ENCODE data around the gene ZAP70. TPM values are rescaled to one million over a fixed set of nuclear protein-coding genes. Genes with fewer than 3 reads are reported as not detected.

Gene ZAP70
- polyA plus RNA-seq, 1 donor (not counting 4 experiments of a cell fraction or from before 2014, with no cell fraction given), result 1.6 TPM

DNA sequence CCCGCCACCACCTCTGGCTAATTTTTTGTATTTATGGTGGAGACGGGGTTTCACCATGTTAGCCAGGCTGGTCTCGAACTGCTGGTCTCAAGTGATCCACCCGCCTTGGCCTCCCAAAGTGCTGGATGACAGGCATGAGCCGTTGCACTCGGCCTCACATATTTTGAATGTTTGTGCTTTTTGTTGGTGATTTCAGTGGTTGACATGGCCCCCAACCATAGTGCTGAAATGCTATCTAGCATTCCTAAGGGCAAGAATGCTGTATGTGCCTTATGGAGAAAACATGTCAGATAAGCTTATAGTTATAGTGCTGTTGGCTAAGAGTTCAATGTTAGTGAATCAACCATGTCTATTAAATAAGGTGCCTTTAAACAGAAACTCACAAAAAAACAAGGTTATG, 8.9 kb downstream of the ZAP70 start:
- Histone ChIP-seq H3K27ac (ENCODE audit: control insufficient read depth, insufficient read depth, low read length) (no peak overlapping the region), H3K9me1 (ENCODE audit: control insufficient read depth, extremely low read depth, insufficient read depth, low read length) (no peaks in the 10 kb centered on the region), H3K27me3 (ENCODE audit: control insufficient read depth, extremely low read depth, insufficient read depth, low read length) (peaks cover 12% of the 10 kb centered on the region), H4K20me1 (ENCODE audit: control insufficient read depth, extremely low read depth, insufficient read depth, low read length) (no peaks in the 10 kb centered on the region), H3K4me2 (ENCODE audit: control insufficient read depth, extremely low read depth, insufficient read depth, low read depth, low read length) (no peak overlapping the region), H3K4me3 (ENCODE audit: control insufficient read depth in 2 of 3, extremely low read depth in 1 of 3, insufficient read depth in 2 of 3, low read depth in 1 of 3, low read length in 3 of 3) (no peak overlapping the region), H3K79me2 (ENCODE audit: control insufficient read depth, insufficient read depth, low read length) (no peaks in the 10 kb centered on the region), H3K9ac (ENCODE audit: control insufficient read depth, extremely low read depth, insufficient read depth, low read length) (no peak overlapping the region), H3K4me1 (ENCODE audit: control insufficient read depth, extremely low read depth, insufficient read depth, low read length) (no peaks in the 10 kb centered on the region), H3K36me3 (ENCODE audit: control insufficient read depth in 2 of 2, extremely low read depth in 1 of 2, insufficient read depth in 2 of 2, low read length in 2 of 2) (no peaks in the 10 kb centered on the region), H2AFZ (ENCODE audit: control insufficient read depth, low read length) (no peak overlapping the region), H3K9me3 (ENCODE audit: control insufficient read depth, low read depth, low read length) (no peaks in the 10 kb centered on the region)
- no peak for FAIRE-seq
- dilution Hi-C loops (cut with MboI; ENCODE audit: extremely low pct_ligation_motif_present, low sequenced_read_pairs), result no loop called here
- no peak for TF ChIP-seq EZH2 (IDR thresholded peaks at IDR 0.05; ENCODE audit: low read length)
- TF ChIP-seq, protein P1, sequence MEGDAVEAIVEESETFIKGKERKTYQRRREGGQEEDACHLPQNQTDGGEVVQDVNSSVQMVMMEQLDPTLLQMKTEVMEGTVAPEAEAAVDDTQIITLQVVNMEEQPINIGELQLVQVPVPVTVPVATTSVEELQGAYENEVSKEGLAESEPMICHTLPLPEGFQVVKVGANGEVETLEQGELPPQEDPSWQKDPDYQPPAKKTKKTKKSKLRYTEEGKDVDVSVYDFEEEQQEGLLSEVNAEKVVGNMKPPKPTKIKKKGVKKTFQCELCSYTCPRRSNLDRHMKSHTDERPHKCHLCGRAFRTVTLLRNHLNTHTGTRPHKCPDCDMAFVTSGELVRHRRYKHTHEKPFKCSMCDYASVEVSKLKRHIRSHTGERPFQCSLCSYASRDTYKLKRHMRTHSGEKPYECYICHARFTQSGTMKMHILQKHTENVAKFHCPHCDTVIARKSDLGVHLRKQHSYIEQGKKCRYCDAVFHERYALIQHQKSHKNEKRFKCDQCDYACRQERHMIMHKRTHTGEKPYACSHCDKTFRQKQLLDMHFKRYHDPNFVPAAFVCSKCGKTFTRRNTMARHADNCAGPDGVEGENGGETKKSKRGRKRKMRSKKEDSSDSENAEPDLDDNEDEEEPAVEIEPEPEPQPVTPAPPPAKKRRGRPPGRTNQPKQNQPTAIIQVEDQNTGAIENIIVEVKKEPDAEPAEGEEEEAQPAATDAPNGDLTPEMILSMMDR (optimal IDR thresholded peaks at IDR 0.05 in 1 of 3, IDR thresholded peaks at IDR 0.05 in 1 of 3, conservative IDR thresholded peaks at IDR 0.05 in 1 of 3; ENCODE audit: extremely low read depth in 1 of 3, insufficient read depth in 2 of 3, low read length in 3 of 3), result no peak
- no peak for DNase-seq (ENCODE audit: low read depth, low spot score)

DNA sequence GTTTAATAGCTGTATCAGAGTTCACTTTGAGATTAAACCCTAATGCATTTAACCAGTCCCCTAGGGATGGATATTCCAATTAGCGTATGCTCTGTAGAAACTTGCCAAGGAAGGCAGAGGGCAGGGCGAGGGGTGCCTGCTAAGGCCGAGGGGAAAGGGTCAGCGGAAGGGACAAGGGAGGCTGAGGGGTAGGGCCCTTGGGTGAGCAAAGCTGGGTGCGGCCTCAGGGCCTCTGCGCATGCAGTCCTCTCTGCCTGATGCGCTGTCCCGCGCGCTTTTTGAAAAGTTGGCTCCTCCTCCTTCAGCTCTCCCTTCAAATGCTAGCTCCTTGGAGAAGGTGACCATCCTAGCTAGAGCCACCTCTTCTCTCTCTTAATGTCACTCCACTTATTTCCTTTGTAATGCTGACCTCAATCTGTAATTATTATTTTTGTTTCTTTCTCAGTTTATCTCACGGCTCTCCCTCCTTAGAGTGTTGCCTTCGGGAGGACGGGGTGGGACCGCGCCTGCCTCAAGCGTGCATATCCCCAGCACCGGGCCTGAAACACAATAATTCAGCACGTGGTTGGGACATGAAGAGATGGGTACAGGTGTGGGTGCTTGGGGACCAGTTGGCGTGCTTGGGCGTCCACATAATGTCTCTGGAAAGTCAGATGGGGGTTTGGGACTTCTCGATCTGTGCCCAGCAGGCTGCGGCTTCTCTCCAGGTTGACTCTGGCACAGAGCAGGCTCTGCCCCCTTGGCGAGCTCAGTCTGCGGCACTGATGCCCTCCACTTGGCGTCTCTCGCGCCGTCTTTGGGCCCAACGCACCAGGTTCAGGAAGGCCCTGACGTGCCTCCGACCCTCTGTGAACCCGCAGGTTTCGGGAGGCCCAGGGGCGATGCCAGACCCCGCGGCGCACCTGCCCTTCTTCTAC, 10.0 kb downstream of the ZAP70 start:
- no peak overlapping the region for H3K4me2 ChIP-seq (ENCODE audit: control insufficient read depth, extremely low read depth, insufficient read depth, low read depth, low read length)
- H3K4me1 ChIP-seq (ENCODE audit: control insufficient read depth, extremely low read depth, insufficient read depth, low read length), result peaks cover 3% of the 10 kb centered on the region
- no peak overlapping the region for H3K9ac ChIP-seq (ENCODE audit: control insufficient read depth, extremely low read depth, insufficient read depth, low read length)
- H4K20me1 ChIP-seq (ENCODE audit: control insufficient read depth, extremely low read depth, insufficient read depth, low read length), result no peaks in the 10 kb centered on the region
- dilution Hi-C loops (cut with MboI; ENCODE audit: extremely low pct_ligation_motif_present, low sequenced_read_pairs), result no loop called here
- H3K4me3 ChIP-seq (ENCODE audit: control insufficient read depth in 2 of 3, extremely low read depth in 1 of 3, insufficient read depth in 2 of 3, low read depth in 1 of 3, low read length in 3 of 3), result no peak overlapping the region
- DNase-seq (ENCODE audit: low read depth, low spot score) (no peak), FAIRE-seq (no peak)
- TF ChIP-seq, protein P1 (optimal IDR thresholded peaks at IDR 0.05 in 1 of 3, IDR thresholded peaks at IDR 0.05 in 1 of 3, conservative IDR thresholded peaks at IDR 0.05 in 1 of 3; ENCODE audit: extremely low read depth in 1 of 3, insufficient read depth in 2 of 3, low read length in 3 of 3), result no peak
- no peak for TF ChIP-seq EZH2 (IDR thresholded peaks at IDR 0.05; ENCODE audit: low read length)
- H3K27me3 ChIP-seq (ENCODE audit: control insufficient read depth, extremely low read depth, insufficient read depth, low read length), result peaks cover 9% of the 10 kb centered on the region
- H3K79me2 ChIP-seq (ENCODE audit: control insufficient read depth, insufficient read depth, low read length), result no peaks in the 10 kb centered on the region
- no peak overlapping the region for H3K27ac ChIP-seq (ENCODE audit: control insufficient read depth, insufficient read depth, low read length)
- H2AFZ ChIP-seq (ENCODE audit: control insufficient read depth, low read length), result no peak overlapping the region
- H3K36me3 ChIP-seq (ENCODE audit: control insufficient read depth in 2 of 2, extremely low read depth in 1 of 2, insufficient read depth in 2 of 2, low read length in 2 of 2), result no peaks in the 10 kb centered on the region
- no peaks in the 10 kb centered on the region for H3K9me1 ChIP-seq (ENCODE audit: control insufficient read depth, extremely low read depth, insufficient read depth, low read length)
- H3K9me3 ChIP-seq (ENCODE audit: control insufficient read depth, low read depth, low read length), result no peaks in the 10 kb centered on the region

Data from keratinocyte (primary cell).